Measurements from ENCODE around the gene NAA60. TPM values are rescaled to one million over a fixed set of nuclear protein-coding genes. Genes with fewer than 3 reads are reported as not detected.

Gene NAA60
- polyA plus RNA-seq, 1 of the 3 experiments (the other 2 are of a cell fraction) = 17.2 TPM

- no peak overlapping the region for H3K4me3 ChIP-seq (ENCODE audit: low read depth in 2 of 2, low read length in 1 of 2)
- no peak overlapping the region for H2AFZ ChIP-seq (ENCODE audit: low read depth)
- no peaks in the 10 kb centered on the region for H3F3A ChIP-seq (replicated peaks; ENCODE audit: insufficient read depth)
- TF ChIP-seq MXI1 (IDR thresholded peaks at IDR 0.05; ENCODE audit: low read depth, low read length) (no peak), MEF2A (IDR thresholded peaks at IDR 0.05; ENCODE audit: borderline replicate concordance, low read depth) (no peak), IRF3 (IDR thresholded peaks at IDR 0.05; ENCODE audit: low read depth, low read length) (no peak), RAD21 (IDR thresholded peaks at IDR 0.05; ENCODE audit: low read length) (no peak), RCOR1 (IDR thresholded peaks at IDR 0.05; ENCODE audit: low read length) (no peak), NFIC (IDR thresholded peaks at IDR 0.05; ENCODE audit: borderline replicate concordance) (no peak), FOXJ3 (CRISPR knock-in tag; IDR thresholded peaks at IDR 0.05) (no peak), TEAD4 (IDR thresholded peaks at IDR 0.05; ENCODE audit: borderline replicate concordance, insufficient read depth) (no peak), CTCF (IDR thresholded peaks at IDR 0.05) (no peak), SIN3A (IDR thresholded peaks at IDR 0.05; ENCODE audit: borderline replicate concordance, low read depth, low read length) (no peak), ELF1 (IDR thresholded peaks at IDR 0.05) (no peak)
- no peaks in the 10 kb centered on the region for H3K9me2 ChIP-seq
- no peaks in the 10 kb centered on the region for H3K9me3 ChIP-seq
- DNase-seq = no peak
- CTCF ChIA-PET = interaction anchor here (1.4 to 2.0 kb wide), 2 partner anchors 9 to 16 kb away, joined by 3 to 4 read pairs; no protein-coding TSS in a partner anchor
- H3K9ac ChIP-seq = no peak overlapping the region
- WGBS (ENCODE audit: low lambda C conversion rate) = 97% methylated on average over 10 of the region's 10 CpGs
- no peaks in the 10 kb centered on the region for H4K20me1 ChIP-seq (ENCODE audit: insufficient read depth)
- no peak overlapping the region for H3K27ac ChIP-seq (ENCODE audit: low read depth in 2 of 2, low read length in 1 of 2)
- no peaks in the 10 kb centered on the region for H3K4me1 ChIP-seq (ENCODE audit: control insufficient read depth in 1 of 2, insufficient read depth in 2 of 2, low read depth in 1 of 2, low read length in 1 of 2)
- POLR2A ChIA-PET = no interaction called here
- H3K4me2 ChIP-seq = no peak overlapping the region
- H3K27me3 ChIP-seq (ENCODE audit: insufficient read depth) = no peaks in the 10 kb centered on the region
- peaks cover 35 to 50% of the 10 kb centered on the region in 2 experiments for H3K36me3 ChIP-seq (replicated peaks in 1 of 2; ENCODE audit: control insufficient read depth in 1 of 2, insufficient read depth in 2 of 2, low read length in 1 of 2)
- no peaks in the 10 kb centered on the region for H3K79me2 ChIP-seq (ENCODE audit: insufficient read depth)
Measured at GRCh38 chr16:3510416-3510815, 66.9 kb downstream of the NAA60 start.

- Histone ChIP-seq H3F3A (replicated peaks; ENCODE audit: insufficient read depth) (no peaks in the 10 kb centered on the region), H3K9me2 (no peaks in the 10 kb centered on the region), H3K36me3 (replicated peaks in 1 of 2; ENCODE audit: control insufficient read depth in 1 of 2, insufficient read depth in 2 of 2, low read length in 1 of 2) (peaks cover 36 to 59% of the 10 kb centered on the region in 2 experiments), H3K27me3 (ENCODE audit: insufficient read depth) (no peaks in the 10 kb centered on the region), H2AFZ (ENCODE audit: low read depth) (no peak overlapping the region), H3K4me2 (no peak overlapping the region), H3K79me2 (ENCODE audit: insufficient read depth) (no peaks in the 10 kb centered on the region), H3K9ac (no peak overlapping the region), H3K27ac (ENCODE audit: low read depth in 2 of 2, low read length in 1 of 2) (no peak overlapping the region), H4K20me1 (ENCODE audit: insufficient read depth) (no peaks in the 10 kb centered on the region), H3K4me3 (ENCODE audit: low read depth in 2 of 2, low read length in 1 of 2) (no peak overlapping the region), H3K4me1 (ENCODE audit: control insufficient read depth in 1 of 2, insufficient read depth in 2 of 2, low read depth in 1 of 2, low read length in 1 of 2) (no peaks in the 10 kb centered on the region), H3K9me3 (no peaks in the 10 kb centered on the region)
- POLR2A ChIA-PET = no interaction called here
- CTCF ChIA-PET = interaction anchor here (2.0 kb wide), 1 partner anchor 10 kb away, joined by 4 read pairs; no protein-coding TSS in a partner anchor
- TF ChIP-seq SIN3A (IDR thresholded peaks at IDR 0.05; ENCODE audit: borderline replicate concordance, low read depth, low read length) (no peak), USF2 (IDR thresholded peaks at IDR 0.05; ENCODE audit: borderline replicate concordance, low read depth, low read length) (no peak)
- 93% methylated on average over 23 of the region's 23 CpGs for WGBS (ENCODE audit: low lambda C conversion rate)
- no peak for DNase-seq
Measured at GRCh38 chr16:3511286-3512180, 68.1 kb downstream of the NAA60 start.
